NCI-H2171 treated with DMSO at 0.1 percent for 48 hours (cell line): ENCODE results near the gene CSNK1G2.

Source experiments
- DNase-seq: peaks from one replicate; lab custom pipeline; 2025; lab: John Stamatoyannopoulos, UW

The CSNK1G2 gene

GRCh38 chr19:1944088-1944915 is 3.3 kb downstream of the CSNK1G2 start:
- no peak for DNase-seq

- no peak for DNase-seq
Measured at GRCh38 chr19:1944916-1945561, 4.1 kb downstream of the CSNK1G2 start.

- DNase-seq, result no peak
Measured at GRCh38 chr19:1945899-1946298, 4.9 kb downstream of the CSNK1G2 start.

- no peak for DNase-seq
Measured at GRCh38 chr19:1947651-1948209, 6.8 kb downstream of the CSNK1G2 start.

GRCh38 chr19:1949304-1950101 is 8.5 kb downstream of the CSNK1G2 start:
- DNase-seq, result no peak

- DNase-seq, result no peak
Measured at GRCh38 chr19:1950640-1951039, 9.7 kb downstream of the CSNK1G2 start.

- DNase-seq, result no peak
Measured at GRCh38 chr19:1952635-1953034, 11.7 kb downstream of the CSNK1G2 start.

- DNase-seq, result no peak
Measured at GRCh38 chr19:1953037-1953436, 12.1 kb downstream of the CSNK1G2 start.

GRCh38 chr19:1953441-1954094 is 12.6 kb downstream of the CSNK1G2 start:
- no peak for DNase-seq

- DNase-seq, result no peak
Measured at GRCh38 chr19:1954532-1954933, 13.6 kb downstream of the CSNK1G2 start.

- DNase-seq, result no peak
Measured at GRCh38 chr19:1955171-1956121, 14.5 kb downstream of the CSNK1G2 start.

GRCh38 chr19:1956122-1956494 is 15.1 kb downstream of the CSNK1G2 start:
- DNase-seq, result no peak

- DNase-seq, result no peak
Measured at GRCh38 chr19:1956868-1957492, 16.0 kb downstream of the CSNK1G2 start.

GRCh38 chr19:1957562-1958248 is 16.7 kb downstream of the CSNK1G2 start:
- DNase-seq, result no peak

- DNase-seq, result no peak
Measured at GRCh38 chr19:1959928-1960589, 19.1 kb downstream of the CSNK1G2 start.

- no peak for DNase-seq
Measured at GRCh38 chr19:1961000-1961883, 20.3 kb downstream of the CSNK1G2 start.

GRCh38 chr19:1962674-1963073 is 21.7 kb downstream of the CSNK1G2 start:
- DNase-seq, result no peak

GRCh38 chr19:1967087-1967608 is 26.2 kb downstream of the CSNK1G2 start:
- no peak for DNase-seq
